Neural progenitor cell (in vitro differentiated cells): ENCODE measurements around the gene MAMDC4.

Experiments
- CTCF ChIP-seq: fragments of 200-600 bp; sonication (generic); IDR thresholded peaks from 2 replicates; pipeline ENCODE4 v1.5.1; 2017; ENCODE audit warnings: antibody characterized with exemption, mild to moderate bottlenecking
- EZH2 ChIP-seq: fragments of 200-600 bp; sonication (generic); IDR thresholded peaks from 2 replicates; pipeline ENCODE4 v1.6.1; 2017; ENCODE audit warnings: antibody characterized with exemption, mild to moderate bottlenecking, moderate library complexity

GRCh38 chr9:136861874-136862457 lies 9.8 kb downstream of the MAMDC4 start:
- TF ChIP-seq CTCF (no peak), EZH2 (no peak)
